Tibial artery (tissue), 4 donors: ENCODE data around the gene TPSAB1.

Experiments used
- DNase-seq, 2 donors: peaks; one replicate each; pipeline ENCODE4 v3.0.0-alpha.2; 2019
- H3K27ac ChIP-seq, 2 donors: fragments of 200-600 bp; sonication (generic) in 1 of 2; 1 replicate in 1 of 2; 2 replicates in 1 of 2; pipeline ENCODE4 v1.5.1; 2018 to 2019; ENCODE audit warnings: mild to moderate bottlenecking in 1 of 2
- H3K27me3 ChIP-seq, 2 donors: fragments of 200-600 bp; sonication (generic) in 1 of 2; one replicate each; pipeline versions ENCODE4 v1.5.1 to v1.6.0; 2016 to 2019
- H3K36me3 ChIP-seq, 3 donors: fragments of 200-600 bp; sonication (generic) in 2 of 3; one replicate each; pipeline ENCODE4 v1.5.1; 2016 to 2019; ENCODE audit warnings: mild to moderate bottlenecking in 2 of 3
- H3K4me1 ChIP-seq, 4 donors: fragments of 200-600 bp; sonication (generic) in 2 of 4; 1 replicate in 3 of 4; 2 replicates in 1 of 4; pipeline ENCODE4 v1.5.1; 2016 to 2019
- H3K4me3 ChIP-seq, 2 donors: fragments of 200-600 bp; sonication (generic) in 1 of 2; 1 replicate in 1 of 2; 2 replicates in 1 of 2; pipeline ENCODE4 v1.5.1; 2018 to 2019; ENCODE audit warnings: mild to moderate bottlenecking in 2 of 2
- H3K9me3 ChIP-seq, 3 donors: fragments of 200-600 bp; sonication (generic) in 1 of 3; one replicate each; pipeline ENCODE4 v1.5.1; 2016 to 2019
- intact Hi-C: fragments of 100-400 bp; cut with DNase I; formaldehyde crosslinking; loops from one replicate; pipeline ENCODE4 v1.15.0; 2023; ENCODE audit warnings: low total_unique reads
- TF ChIP-seq, protein P1 (sequence below), 2 experiments: fragments of 200-600 bp in 1 of 2; fragments of 450-650 bp in 1 of 2; IDR thresholded peaks; one replicate each; pipeline ENCODE4 v1.5.1; 2017 to 2019; ENCODE audit warnings: antibody characterized with exemption in 2 of 2, mild to moderate bottlenecking in 1 of 2, moderate library complexity in 1 of 2

The TPSAB1 gene

DNA sequence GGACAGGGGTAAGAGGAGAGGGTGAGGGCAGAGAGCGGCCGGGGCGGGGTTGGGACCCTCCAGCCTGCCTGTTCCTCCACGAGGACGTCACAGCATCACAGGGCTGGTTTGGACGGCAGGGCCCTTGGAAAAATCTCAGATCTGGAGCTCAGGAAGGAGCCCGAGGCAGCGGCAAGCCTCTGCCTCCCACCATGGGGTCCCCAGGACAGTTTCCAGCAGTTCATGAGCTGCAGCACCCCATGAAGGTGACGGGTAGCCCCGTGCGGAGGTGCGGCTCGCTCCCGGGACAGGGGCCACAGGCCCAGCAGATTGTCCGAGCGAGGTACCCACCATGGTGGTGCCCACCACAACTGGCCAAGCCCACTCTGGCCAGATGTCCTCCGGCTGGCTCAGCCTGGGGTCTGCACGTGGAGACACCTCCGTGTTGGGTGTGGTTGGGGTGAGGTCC lies 36.7 kb downstream of the TPSAB1 start:
- Histone ChIP-seq H3K27me3 (peaks cover 0 to 89% of the 10 kb centered on the region in 2 donors), H3K9me3 (no peaks in the 10 kb centered on the region), H3K36me3 (no peaks in the 10 kb centered on the region), H3K4me3 (no peak overlapping the region), H3K4me1 (peaks cover 0 to 1% (median 0%) of the 10 kb centered on the region in 4 donors), H3K27ac (no peak overlapping the region)
- DNase-seq: no peak
- TF ChIP-seq, protein P1, sequence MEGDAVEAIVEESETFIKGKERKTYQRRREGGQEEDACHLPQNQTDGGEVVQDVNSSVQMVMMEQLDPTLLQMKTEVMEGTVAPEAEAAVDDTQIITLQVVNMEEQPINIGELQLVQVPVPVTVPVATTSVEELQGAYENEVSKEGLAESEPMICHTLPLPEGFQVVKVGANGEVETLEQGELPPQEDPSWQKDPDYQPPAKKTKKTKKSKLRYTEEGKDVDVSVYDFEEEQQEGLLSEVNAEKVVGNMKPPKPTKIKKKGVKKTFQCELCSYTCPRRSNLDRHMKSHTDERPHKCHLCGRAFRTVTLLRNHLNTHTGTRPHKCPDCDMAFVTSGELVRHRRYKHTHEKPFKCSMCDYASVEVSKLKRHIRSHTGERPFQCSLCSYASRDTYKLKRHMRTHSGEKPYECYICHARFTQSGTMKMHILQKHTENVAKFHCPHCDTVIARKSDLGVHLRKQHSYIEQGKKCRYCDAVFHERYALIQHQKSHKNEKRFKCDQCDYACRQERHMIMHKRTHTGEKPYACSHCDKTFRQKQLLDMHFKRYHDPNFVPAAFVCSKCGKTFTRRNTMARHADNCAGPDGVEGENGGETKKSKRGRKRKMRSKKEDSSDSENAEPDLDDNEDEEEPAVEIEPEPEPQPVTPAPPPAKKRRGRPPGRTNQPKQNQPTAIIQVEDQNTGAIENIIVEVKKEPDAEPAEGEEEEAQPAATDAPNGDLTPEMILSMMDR (IDR thresholded peaks at IDR 0.05): no peak
- intact Hi-C loops: loop anchor here (10.0 kb wide), 1 partner anchor 242 kb away; no protein-coding TSS in a partner anchor

DNA sequence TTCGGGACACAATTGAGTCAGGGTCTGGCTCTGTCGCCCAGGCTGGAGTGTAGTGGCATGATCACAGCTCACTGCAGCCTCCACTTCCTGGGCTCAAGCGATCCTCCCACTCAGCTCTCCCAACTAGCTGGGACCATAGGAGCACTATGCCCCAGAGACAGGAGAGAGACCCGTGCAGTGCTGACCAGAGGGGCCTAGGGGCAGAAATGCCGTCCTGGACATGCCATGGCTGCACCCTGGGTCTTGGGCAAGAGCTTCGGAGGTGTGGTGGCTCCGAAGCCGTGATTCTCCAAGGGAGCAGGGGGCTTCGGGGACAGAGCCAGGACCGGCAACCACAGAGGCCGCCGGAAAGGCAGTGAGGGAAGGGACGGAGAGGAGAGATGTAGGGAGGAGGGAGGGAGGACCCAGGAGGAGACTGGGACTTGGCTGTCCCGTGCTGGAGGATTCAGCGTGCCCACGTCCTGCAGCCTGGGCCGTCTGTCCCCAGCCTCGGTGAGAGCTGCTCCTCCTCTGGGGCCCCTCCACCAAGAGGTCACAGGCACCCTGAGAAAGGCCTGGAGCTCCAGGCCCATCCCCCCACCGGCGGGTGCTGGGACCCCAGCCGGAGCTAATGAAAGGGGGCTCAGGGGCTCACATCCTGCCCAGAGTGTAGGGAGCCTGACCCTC lies 37.2 kb downstream of the TPSAB1 start:
- Histone ChIP-seq H3K27me3 (peaks cover 0 to 88% of the 10 kb centered on the region in 2 donors), H3K36me3 (no peaks in the 10 kb centered on the region), H3K4me1 (no peaks in the 10 kb centered on the region), H3K4me3 (no peak overlapping the region), H3K27ac (no peak overlapping the region), H3K9me3 (no peaks in the 10 kb centered on the region)
- DNase-seq: no peak
- TF ChIP-seq, protein P1 (IDR thresholded peaks at IDR 0.05): no peak
- intact Hi-C loops: loop anchor here (10.0 kb wide), 1 partner anchor 243 kb away; no protein-coding TSS in a partner anchor

DNA sequence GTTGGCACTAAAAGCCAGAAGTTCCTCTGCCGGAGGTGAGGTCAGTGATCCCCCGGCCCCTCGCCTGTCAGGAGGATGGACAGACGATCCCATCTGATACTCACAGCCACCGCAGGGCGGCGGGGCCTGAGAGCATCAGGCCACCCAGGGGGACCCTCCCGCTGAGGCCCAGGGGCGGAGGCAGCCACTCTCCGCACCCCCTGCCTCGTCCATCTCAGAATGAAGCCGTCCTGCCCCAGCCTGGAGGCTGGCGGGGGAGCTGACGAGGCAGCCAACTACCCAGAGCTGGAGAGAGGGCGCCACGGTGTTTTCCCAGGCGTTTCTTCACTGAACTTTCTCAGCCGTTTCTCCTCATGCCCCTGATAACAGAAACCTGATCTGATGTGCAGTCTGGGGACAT lies 38.0 kb downstream of the TPSAB1 start:
- no peaks in the 10 kb centered on the region for H3K36me3 ChIP-seq
- H3K4me1 ChIP-seq: no peaks in the 10 kb centered on the region
- peaks cover 0 to 88% of the 10 kb centered on the region in 2 donors for H3K27me3 ChIP-seq
- DNase-seq: no peak
- H3K9me3 ChIP-seq: no peaks in the 10 kb centered on the region
- H3K4me3 ChIP-seq: no peak overlapping the region
- TF ChIP-seq, protein P1 (IDR thresholded peaks at IDR 0.05): no peak
- intact Hi-C loops: loop anchor here (10.0 kb wide), 1 partner anchor 244 kb away; no protein-coding TSS in a partner anchor
- H3K27ac ChIP-seq: no peak overlapping the region

DNA sequence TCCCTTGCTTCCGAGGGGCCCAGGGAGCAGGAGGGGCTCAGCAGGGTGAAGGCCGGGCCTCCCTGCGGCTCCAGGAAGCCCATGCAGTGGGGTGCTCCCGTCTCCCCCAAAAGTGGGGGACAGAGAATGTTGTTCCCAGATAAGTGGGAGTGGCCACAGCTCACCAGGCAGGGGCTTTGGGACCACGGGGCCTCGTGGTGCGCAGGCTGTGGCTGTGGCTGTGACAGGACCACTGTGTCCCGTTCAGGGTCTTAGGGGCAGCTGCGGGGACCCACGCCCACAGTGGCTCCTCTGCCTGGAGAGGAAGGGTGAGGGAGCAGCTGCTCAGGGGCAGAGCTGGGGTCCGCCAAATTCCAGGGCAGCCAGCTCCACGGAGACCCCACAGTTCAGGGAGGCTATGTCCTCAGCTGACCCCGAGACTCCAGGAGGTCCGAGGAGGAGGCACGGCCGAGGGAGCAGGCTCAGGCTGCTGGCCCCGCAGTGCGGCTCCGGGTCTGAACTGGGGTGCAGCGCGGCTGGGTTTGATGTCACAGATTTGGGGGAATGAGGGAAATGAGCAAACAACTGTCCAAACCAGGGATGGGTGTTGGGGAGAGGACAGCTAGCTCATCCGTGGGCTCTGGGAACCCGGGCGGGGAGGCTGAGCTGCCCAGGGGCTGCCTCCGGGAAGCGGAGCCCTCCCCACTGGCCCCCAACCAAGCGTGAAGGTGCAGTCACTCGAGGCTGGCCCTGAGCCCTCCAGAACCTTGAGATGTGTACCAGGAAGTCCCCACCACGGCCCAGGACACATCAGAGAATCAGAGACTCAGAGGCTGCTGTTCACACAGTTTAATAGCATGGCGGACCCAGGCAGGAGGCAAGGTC lies 38.8 kb downstream of the TPSAB1 start:
- no peak overlapping the region for H3K4me3 ChIP-seq
- no peaks in the 10 kb centered on the region for H3K9me3 ChIP-seq
- no peaks in the 10 kb centered on the region for H3K4me1 ChIP-seq
- intact Hi-C loops: loop anchor here (10.0 kb wide), 1 partner anchor 245 kb away; no protein-coding TSS in a partner anchor
- no peak overlapping the region for H3K27ac ChIP-seq
- DNase-seq: no peak
- H3K36me3 ChIP-seq: no peaks in the 10 kb centered on the region
- TF ChIP-seq, protein P1 (IDR thresholded peaks at IDR 0.05): no peak
- H3K27me3 ChIP-seq: peaks cover 0 to 89% of the 10 kb centered on the region in 2 donors

DNA sequence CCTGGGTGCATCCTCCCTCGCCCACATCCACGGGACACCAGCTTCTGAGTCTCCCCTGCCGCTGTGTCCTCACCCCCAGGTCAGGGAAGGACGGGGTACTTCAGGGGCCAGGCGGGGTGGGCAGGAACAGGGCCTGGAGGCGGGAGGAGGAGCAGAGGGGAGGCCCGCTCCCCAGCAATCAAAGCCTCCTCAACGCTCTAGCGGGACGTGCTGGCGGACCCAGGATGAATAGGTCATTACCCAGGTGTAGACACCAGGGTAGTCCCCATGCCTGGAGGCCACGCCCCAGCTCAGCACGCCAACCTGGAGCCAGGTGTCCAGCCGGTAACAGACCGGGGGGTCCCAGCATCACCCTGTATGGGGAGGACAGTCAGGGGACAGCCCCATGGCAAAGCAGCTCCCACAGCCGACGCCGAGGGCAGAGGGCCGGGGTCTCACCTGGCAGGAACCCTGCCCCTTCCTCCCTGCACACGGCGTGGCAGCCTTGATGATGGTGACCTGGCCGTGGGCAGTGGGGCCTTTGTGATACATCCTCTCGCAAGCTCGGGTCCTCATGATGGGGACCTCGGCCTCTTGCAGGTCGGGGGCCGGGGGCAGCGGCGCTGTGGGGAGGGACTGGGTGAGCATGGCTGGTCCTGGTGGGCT lies 39.6 kb downstream of the TPSAB1 start:
- peaks cover 0 to 89% of the 10 kb centered on the region in 2 donors for H3K27me3 ChIP-seq
- no peak for DNase-seq
- no peak overlapping the region for H3K4me3 ChIP-seq
- intact Hi-C loops: loop anchor here (10.0 kb wide), 1 partner anchor 245 kb away; no protein-coding TSS in a partner anchor
- TF ChIP-seq, protein P1 (IDR thresholded peaks at IDR 0.05): no peak
- no peaks in the 10 kb centered on the region for H3K9me3 ChIP-seq
- no peaks in the 10 kb centered on the region for H3K36me3 ChIP-seq
- no peak overlapping the region for H3K27ac ChIP-seq
- H3K4me1 ChIP-seq: no peaks in the 10 kb centered on the region
